Right forelimb (tissue), 1 donor: ENCODE measurements around the gene PDE4B.

Experiments used
- DNase-seq: peaks from one replicate; pipeline ENCODE4 v3.0.0-alpha.2; 2018

Gene PDE4B

DNA sequence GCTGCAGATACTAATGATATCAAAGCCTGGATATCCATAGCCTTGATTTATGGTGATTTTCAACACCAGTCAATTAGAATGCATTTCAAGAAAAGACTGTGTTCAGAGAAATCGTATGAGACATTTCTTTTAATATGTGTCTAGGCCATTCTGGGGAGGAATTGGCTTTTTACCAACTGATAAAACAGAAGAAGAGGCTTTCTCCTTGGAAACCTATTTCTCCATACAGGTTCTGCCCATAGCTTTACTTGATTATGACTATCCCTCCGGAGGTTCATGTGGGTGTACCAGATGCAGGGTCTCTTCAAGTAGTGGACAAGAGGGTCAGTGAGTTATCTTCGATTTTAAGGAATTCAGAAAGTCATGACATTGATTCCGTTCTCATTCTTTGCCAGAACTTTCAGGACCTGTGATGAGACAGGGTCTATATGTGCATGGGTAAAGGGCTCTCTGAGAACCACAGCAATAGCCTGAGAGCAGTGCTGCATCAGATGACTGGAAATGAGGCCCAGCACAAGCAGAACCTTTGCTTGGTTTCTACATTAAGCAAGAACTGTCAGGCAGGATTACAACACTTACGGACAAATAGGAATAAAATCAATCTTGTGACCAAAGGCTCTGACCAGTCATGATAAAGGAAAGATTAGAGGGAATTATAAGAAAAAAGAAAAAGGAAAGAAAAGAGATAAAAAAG, 477.6 kb downstream of the PDE4B start:
- DNase-seq, result no peak

DNA sequence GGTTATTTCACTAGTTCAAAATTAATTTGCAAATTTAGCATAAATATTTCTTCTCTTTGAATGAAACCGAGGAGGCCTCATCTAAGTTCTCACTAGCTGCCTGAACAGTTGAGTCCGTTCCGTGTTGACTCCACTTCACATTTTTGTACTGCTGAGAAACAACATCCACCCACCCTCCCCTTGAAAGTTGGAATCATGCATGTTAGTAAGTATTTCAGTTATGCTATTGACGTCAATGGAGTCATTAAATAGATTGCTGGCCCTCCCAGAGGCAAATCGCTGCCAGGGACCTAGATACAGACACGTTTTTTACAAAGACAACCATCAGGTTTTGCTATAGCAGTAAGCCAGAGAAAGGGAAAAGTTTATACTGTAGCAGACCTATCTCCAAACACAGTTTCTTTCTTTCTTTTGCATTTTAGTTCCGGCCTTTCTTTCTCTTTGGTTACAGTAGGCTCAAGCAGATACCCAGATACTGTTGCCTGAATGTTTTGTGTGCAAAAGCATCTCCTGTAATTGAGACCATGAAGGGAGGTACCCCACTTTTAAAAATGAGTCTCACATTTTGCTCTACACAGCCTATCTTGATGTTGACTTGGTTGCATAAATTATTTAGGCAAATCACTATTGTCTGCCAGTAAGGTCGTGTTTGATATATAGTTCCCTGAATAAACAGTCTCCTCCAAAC, 478.7 kb downstream of the PDE4B start:
- DNase-seq, result peak; percentile 85

DNA sequence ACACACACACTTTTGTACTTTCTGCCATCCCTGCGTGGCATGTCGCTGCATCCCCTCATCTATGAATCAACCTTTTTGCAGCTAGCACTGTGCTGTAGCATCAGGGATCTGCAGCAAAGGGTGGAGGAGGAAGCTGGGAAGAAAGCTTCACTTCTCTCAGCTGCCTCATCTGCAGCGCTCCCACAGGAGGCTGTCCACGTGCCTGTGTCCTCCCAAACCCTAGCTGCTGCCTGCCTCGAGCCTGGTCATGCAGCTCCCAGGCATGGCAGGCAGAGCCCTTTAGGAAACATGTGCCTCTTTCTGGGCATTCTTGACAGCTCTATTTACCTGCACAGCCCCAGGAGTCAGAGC, 479.2 kb downstream of the PDE4B start:
- no peak for DNase-seq

- DNase-seq, result no peak
Observed at GRCh38 chr1:66273656-66274055, 481.0 kb downstream of the PDE4B start.

GRCh38 chr1:66274634-66275033, 481.9 kb downstream of the PDE4B start:
- no peak for DNase-seq

- DNase-seq, result no peak
Observed at GRCh38 chr1:66275083-66275482, 482.4 kb downstream of the PDE4B start.

DNA sequence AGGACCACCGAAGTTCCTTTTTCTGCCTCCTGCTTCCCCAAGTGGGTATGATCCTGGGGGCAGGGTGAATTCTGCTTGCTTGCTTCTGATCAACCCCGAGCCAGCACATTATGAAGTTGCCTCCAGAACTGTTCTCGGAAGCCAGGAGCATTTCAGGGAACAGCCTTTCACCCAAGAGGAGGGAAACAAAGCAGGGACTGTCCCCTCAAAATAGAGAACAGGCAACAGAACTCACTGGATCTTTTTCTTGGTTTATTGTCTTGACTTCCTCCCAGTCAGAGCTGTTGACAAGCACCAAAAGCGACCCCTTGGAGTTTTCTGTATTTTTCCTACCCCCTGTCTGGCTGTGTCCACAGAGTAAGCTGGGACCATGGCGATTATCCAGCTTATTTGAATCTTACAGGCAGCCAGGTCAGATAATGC, 482.9 kb downstream of the PDE4B start:
- no peak for DNase-seq

DNA sequence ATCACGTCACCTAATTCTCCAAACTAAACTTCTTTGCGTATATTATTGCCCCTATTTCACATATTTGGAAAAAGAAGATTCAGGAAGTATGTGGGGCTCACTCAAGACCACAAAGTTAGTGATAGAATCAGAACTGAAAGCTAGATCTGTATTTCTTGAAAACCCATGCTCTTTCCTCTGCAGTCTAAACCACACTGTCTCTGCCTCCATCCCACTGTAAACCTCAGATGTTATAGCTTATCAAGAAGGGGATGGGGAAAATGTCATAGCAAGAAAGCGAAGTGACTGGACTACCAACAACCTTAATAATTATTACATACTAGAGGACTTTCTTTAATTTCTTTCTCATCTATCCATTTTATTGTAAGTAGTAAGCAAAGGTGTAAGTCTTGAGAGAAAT, 483.5 kb downstream of the PDE4B start:
- no peak for DNase-seq

- DNase-seq, result no peak
Observed at GRCh38 chr1:66278260-66279021, 485.7 kb downstream of the PDE4B start.

DNA sequence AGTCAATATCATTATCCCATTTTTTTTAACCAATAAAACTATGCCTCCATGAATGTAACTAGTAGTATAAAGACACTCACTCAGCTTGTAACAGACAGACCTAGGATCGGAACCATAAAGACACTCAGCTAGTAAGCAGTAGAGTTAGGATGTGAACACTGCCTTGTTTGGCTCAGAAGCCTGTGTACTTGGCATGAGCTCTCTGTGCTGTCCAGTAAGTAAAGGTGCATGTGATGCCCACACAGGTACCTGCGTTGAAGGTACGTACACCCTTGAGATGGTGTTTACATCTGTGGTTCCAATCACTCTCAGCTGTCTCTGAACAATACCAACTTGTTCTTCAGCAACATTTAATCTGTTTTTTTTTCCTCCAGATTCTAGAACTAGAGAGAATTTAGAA, 489.1 kb downstream of the PDE4B start:
- DNase-seq, result no peak

DNA sequence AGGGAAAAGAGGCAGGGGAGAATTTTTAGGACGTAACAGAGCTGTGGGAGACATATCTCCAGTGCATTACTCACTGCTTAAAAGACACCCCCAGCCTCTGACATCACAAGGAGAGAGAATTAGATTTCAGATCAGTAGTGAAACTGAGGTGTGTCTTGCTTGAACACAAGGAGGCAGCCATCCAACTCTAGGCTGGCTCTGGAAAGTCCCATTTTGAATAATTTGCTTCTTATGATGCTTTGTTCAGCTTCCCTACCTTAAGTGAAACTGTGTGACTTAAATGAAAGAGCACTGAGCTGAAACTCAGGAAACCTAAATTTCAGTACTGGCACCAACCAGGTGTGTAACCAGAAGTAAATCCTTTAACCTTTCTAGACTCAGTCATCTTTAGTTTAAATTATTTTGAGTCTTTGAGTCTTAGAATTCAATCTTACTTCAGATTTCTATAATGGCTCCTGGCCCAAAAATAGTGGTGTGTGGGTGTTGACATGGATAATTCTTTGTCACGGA, 489.7 kb downstream of the PDE4B start:
- no peak for DNase-seq

- no peak for DNase-seq
Observed at GRCh38 chr1:66282891-66283621, 490.4 kb downstream of the PDE4B start.

GRCh38 chr1:66283622-66284041, 490.9 kb downstream of the PDE4B start:
- DNase-seq, result no peak

- DNase-seq, result no peak
Observed at GRCh38 chr1:66284746-66285145, 492.1 kb downstream of the PDE4B start.

DNA sequence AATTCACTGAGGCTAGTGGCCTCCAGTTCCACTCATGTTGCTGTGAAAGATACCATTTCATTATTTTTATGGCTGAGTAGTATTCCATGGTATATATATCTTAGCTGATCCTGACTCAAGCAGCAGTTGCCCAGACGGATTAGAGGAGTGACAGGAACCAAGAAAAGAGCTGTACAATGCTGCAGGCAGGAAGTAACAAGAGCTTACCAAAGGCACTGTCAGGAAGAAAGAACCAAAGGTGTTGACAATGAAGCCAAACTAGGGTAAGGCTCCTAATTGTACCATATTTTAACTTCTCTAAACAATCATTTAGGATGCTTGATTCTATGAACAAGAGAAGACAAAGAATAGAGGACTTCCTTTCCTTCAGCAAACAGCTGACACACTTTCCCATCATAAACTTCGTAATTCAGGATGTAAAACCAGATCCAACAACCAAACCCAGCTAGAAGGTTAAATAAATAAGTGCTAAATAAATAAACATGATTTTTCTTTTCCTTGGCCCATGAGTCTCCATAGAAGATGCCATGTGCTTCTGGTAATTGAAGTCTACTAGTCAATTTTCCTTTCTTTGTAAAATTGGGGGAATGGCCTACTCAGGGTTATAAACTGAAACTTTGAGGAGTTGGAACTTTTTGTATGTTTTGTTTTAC, 493.0 kb downstream of the PDE4B start:
- no peak for DNase-seq

- DNase-seq, result no peak
Observed at GRCh38 chr1:66286307-66286706, 493.6 kb downstream of the PDE4B start.

GRCh38 chr1:66288048-66288447, 495.4 kb downstream of the PDE4B start:
- no peak for DNase-seq

DNA sequence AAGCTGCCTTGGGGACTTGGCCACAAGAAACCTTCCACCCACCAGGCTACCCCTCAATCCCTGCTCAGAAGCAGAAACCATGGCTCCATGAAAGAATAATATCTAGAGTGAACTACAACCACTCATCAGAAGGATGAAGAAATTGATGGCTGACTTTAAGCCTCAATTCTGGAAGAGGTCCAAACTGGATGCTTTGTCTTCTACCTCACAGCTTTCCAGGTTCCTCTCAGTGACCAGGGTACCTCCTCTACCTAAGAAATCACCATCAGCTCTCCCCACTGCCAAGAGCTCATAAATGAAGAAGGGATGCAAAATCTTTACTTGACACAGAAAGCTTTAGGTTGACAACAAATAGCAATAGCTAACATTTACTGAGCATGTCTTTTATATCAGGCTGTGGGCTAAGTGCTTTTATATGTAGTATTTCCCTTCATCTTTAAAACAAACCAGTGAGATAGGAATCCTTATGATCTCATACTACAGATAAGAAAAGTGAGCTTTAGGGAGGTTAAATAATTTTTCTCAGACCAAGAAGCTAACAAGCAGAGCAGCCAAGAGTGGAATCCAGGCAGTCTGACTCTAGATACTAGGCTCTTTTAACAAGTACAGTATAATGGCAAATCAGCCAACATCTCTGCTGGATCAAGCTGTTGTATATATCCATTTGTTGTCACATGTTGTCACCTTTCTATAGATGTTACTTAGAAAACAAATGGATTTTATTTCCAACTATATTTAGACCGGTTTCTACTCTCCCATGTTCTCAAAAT, 498.3 kb downstream of the PDE4B start:
- no peak for DNase-seq

DNA sequence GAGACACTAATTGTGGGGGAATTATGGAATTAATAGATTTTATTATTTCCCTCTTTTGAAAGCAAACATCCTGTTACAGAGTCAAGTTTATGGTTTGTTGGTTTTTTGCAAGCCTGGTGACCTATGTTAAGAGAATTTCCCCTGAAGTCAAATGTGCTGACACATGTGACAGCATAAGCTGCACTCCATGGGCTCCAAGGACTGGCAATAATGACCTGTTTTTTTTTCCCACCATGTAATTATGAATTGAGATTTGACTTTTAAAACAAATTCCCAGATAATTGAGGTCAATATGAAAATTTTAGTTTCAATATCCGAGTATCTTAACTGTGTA, 498.8 kb downstream of the PDE4B start:
- DNase-seq, result no peak

- DNase-seq, result no peak
Observed at GRCh38 chr1:66292305-66292704, 499.6 kb downstream of the PDE4B start.

GRCh38 chr1:66292944-66293343, 500.2 kb downstream of the PDE4B start:
- DNase-seq, result no peak
